ENCODE data around the gene TMEM178B. TPM values are rescaled to one million over a fixed set of nuclear protein-coding genes. Genes with fewer than 3 reads are reported as not detected.

TMEM178B gene
- total and polyA plus RNA-seq, 2 of the 13 experiments (the other 11 are each of a cell fraction or from before 2014, with no cell fraction given): 0.01 to 0.02 TPM

DNA sequence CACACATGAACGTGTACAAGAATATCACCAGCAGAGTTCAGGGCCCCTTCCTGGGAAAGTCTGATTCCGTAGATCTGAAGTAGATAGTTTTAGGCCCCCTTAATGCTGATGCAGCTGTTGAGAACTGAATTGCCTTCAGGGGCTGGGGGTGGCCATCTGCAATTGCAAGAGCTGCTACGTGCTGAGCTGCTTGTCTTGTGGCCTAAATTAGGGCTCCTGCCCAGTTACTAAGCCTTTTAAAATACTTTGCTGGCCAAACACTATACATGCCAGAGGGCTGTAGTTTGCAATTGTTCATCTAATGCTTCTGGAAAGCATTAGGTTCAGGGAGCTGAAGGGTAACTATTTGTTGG is 71.7 kb downstream of the TMEM178B start:
- FAIRE-seq (no peak), DNase-seq (ENCODE audit: low spot score) (no peak), ATAC-seq (no peak)
- H3K27ac ChIP-seq (ENCODE audit: extremely low read length, insufficient read depth, low read length): no peak overlapping the region
- intact Hi-C loops (cut with micrococcal nuclease; ENCODE audit: unreplicated experiment) (no loop called here), in situ Hi-C loops (cut with HindIII; ENCODE audit: extremely low pct_ligation_motif_present, low pct_unique_long_range_greater_than_20kb) (no loop called here)
- BruUV-seq (replicated peaks): no TSS peak
- H3K9ac ChIP-seq (ENCODE audit: insufficient read depth, low read depth, low read length): no peak overlapping the region
- H3K36me3 ChIP-seq (replicated peaks in 1 of 2; ENCODE audit: control insufficient read depth in 1 of 2, insufficient read depth in 2 of 2, low read length in 2 of 2): no peaks in the 10 kb centered on the region
- ChIA-PET CTCF (ENCODE audit: low intra/inter-chr PET ratio, low total read pairs) (no interaction called here), POLR2A (no interaction called here)
- no peaks in the 10 kb centered on the region for H3K79me2 ChIP-seq (ENCODE audit: insufficient read depth, low read length)
- no peaks in the 10 kb centered on the region for H3K4me1 ChIP-seq (ENCODE audit: insufficient read depth, low read length)
- TF ChIP-seq KAT7 (CRISPR knock-in tag; IDR thresholded peaks at IDR 0.05; ENCODE audit: borderline replicate concordance) (no peak), ZNF780A (CRISPR knock-in tag; IDR thresholded peaks at IDR 0.05) (no peak), SRF (IDR thresholded peaks at IDR 0.05; ENCODE audit: low read depth, low read length) (no peak), KAT8 (CRISPR knock-in tag; IDR thresholded peaks at IDR 0.05) (no peak), CBX1 (IDR thresholded peaks at IDR 0.05; ENCODE audit: low read depth) (no peak), HNF4A (CRISPR knock-in tag; IDR thresholded peaks at IDR 0.05) (no peak), ZSCAN31 (CRISPR knock-in tag; IDR thresholded peaks at IDR 0.05; ENCODE audit: low read depth) (no peak), CBX5 (CRISPR knock-in tag; IDR thresholded peaks at IDR 0.05; ENCODE audit: borderline replicate concordance) (no peak), SKI (IDR thresholded peaks at IDR 0.05; ENCODE audit: partially characterized antibody) (no peak), NFKB2 (CRISPR knock-in tag; IDR thresholded peaks at IDR 0.05; ENCODE audit: borderline replicate concordance) (no peak), ZNF44 (CRISPR knock-in tag; IDR thresholded peaks at IDR 0.05) (no peak), PHF8 (CRISPR knock-in tag; IDR thresholded peaks at IDR 0.05) (no peak), AKAP8 (CRISPR knock-in tag; IDR thresholded peaks at IDR 0.05) (no peak), HNRNPH1 (optimal IDR thresholded peaks at IDR 0.05; ENCODE audit: low read depth, low read length) (no peak), SIN3A (IDR thresholded peaks at IDR 0.05; ENCODE audit: borderline replicate concordance, low read depth, low read length) (no peak)
- TF ChIP-seq, protein P1, sequence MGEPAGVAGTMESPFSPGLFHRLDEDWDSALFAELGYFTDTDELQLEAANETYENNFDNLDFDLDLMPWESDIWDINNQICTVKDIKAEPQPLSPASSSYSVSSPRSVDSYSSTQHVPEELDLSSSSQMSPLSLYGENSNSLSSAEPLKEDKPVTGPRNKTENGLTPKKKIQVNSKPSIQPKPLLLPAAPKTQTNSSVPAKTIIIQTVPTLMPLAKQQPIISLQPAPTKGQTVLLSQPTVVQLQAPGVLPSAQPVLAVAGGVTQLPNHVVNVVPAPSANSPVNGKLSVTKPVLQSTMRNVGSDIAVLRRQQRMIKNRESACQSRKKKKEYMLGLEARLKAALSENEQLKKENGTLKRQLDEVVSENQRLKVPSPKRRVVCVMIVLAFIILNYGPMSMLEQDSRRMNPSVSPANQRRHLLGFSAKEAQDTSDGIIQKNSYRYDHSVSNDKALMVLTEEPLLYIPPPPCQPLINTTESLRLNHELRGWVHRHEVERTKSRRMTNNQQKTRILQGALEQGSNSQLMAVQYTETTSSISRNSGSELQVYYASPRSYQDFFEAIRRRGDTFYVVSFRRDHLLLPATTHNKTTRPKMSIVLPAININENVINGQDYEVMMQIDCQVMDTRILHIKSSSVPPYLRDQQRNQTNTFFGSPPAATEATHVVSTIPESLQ (CRISPR knock-in tag; conservative IDR thresholded peaks at IDR 0.05): no peak
- TF ChIP-seq, protein P2, sequence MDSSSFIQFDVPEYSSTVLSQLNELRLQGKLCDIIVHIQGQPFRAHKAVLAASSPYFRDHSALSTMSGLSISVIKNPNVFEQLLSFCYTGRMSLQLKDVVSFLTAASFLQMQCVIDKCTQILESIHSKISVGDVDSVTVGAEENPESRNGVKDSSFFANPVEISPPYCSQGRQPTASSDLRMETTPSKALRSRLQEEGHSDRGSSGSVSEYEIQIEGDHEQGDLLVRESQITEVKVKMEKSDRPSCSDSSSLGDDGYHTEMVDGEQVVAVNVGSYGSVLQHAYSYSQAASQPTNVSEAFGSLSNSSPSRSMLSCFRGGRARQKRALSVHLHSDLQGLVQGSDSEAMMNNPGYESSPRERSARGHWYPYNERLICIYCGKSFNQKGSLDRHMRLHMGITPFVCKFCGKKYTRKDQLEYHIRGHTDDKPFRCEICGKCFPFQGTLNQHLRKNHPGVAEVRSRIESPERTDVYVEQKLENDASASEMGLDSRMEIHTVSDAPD (CRISPR knock-in tag; IDR thresholded peaks at IDR 0.05): no peak
- TF ChIP-seq, protein P3, sequence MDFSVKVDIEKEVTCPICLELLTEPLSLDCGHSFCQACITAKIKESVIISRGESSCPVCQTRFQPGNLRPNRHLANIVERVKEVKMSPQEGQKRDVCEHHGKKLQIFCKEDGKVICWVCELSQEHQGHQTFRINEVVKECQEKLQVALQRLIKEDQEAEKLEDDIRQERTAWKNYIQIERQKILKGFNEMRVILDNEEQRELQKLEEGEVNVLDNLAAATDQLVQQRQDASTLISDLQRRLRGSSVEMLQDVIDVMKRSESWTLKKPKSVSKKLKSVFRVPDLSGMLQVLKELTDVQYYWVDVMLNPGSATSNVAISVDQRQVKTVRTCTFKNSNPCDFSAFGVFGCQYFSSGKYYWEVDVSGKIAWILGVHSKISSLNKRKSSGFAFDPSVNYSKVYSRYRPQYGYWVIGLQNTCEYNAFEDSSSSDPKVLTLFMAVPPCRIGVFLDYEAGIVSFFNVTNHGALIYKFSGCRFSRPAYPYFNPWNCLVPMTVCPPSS (IDR thresholded peaks at IDR 0.05): no peak
- H3K9me3 ChIP-seq (ENCODE audit: low read length): no peaks in the 10 kb centered on the region
- no peak overlapping the region for H2AFZ ChIP-seq (ENCODE audit: low read length)
- WGBS (ENCODE audit: low lambda C conversion rate): 3% methylated on average over 3 of the region's 3 CpGs
- no peaks in the 10 kb centered on the region for H4K20me1 ChIP-seq (ENCODE audit: insufficient read depth, low read length)
- H3K27me3 ChIP-seq (ENCODE audit: control insufficient read depth in 1 of 2, insufficient read depth in 2 of 2, low read length in 2 of 2): peaks cover 4 to 6% of the 10 kb centered on the region in 2 experiments; a peak in 2 of 5 replicates
- H3K4me3 ChIP-seq (replicated peaks in 1 of 3; ENCODE audit: insufficient read depth in 1 of 3, low read depth in 2 of 3, low read length in 3 of 3): no peak overlapping the region
- H3K4me2 ChIP-seq (ENCODE audit: low read depth, low read length): no peak overlapping the region

All from HepG2 (cell line).